Measurements from ENCODE around the gene ALAS1. TPM values are rescaled to one million over a fixed set of nuclear protein-coding genes. Genes with fewer than 3 reads are reported as not detected.

Gene ALAS1
- total and polyA plus RNA-seq, 2 donors (not counting 3 experiments of a cell fraction or from before 2014, with no cell fraction given), result 45.1 to 72.1 TPM

GRCh38 chr3:52190294-52191074, 7.5 kb upstream of the ALAS1 start:
- no TSS peak for BruUV-seq (replicated peaks)
- intact Hi-C loops (cut with micrococcal nuclease), result no loop called here
- Histone ChIP-seq H3K9me3 (replicated peaks; ENCODE audit: control insufficient read depth, insufficient read depth, low read length) (no peaks in the 10 kb centered on the region), H3K4me3 (replicated peaks in 1 of 3; ENCODE audit: insufficient read depth in 1 of 3, low read depth in 1 of 3, low read length in 3 of 3) (no peak overlapping the region), H3K79me2 (ENCODE audit: control insufficient read depth, insufficient read depth, low read length) (no peaks in the 10 kb centered on the region), H3K9ac (replicated peaks; ENCODE audit: extremely low read depth, insufficient read depth, low read length) (no peak overlapping the region), H3K4me1 (ENCODE audit: control insufficient read depth, extremely low read depth, insufficient read depth, low read length) (no peaks in the 10 kb centered on the region), H3K4me2 (ENCODE audit: insufficient read depth, low read length) (no peak overlapping the region), H3K27ac (ENCODE audit: insufficient read depth, low read depth, low read length) (no peak overlapping the region), H3K27me3 (ENCODE audit: control insufficient read depth in 2 of 2, insufficient read depth in 2 of 2, low read length in 2 of 2) (no peaks in the 10 kb centered on the region), H4K20me1 (replicated peaks; ENCODE audit: control insufficient read depth, extremely low read depth, insufficient read depth, low read length) (no peaks in the 10 kb centered on the region), H2AFZ (ENCODE audit: low read depth, low read length) (no peak overlapping the region), H3K36me3 (ENCODE audit: control insufficient read depth in 2 of 2, extremely low read depth in 1 of 2, insufficient read depth in 2 of 2, low read length in 2 of 2) (no peaks in the 10 kb centered on the region), H3K9me1 (replicated peaks; ENCODE audit: control insufficient read depth, extremely low read depth, insufficient read depth, low read length) (no peaks in the 10 kb centered on the region)
- TF ChIP-seq CTCF (IDR thresholded peaks at IDR 0.05; ENCODE audit: extremely low read depth in 1 of 2, insufficient read depth in 1 of 2, low read depth in 1 of 2, low read length in 2 of 2), result no peak
- no peak for TF ChIP-seq GATA2 (IDR thresholded peaks at IDR 0.05; ENCODE audit: insufficient read depth, insufficient read length, low read depth, low read length)
- TF ChIP-seq FOS (IDR thresholded peaks at IDR 0.05; ENCODE audit: borderline replicate concordance, insufficient read depth, low read length), result no peak
- TF ChIP-seq EZH2 (IDR thresholded peaks at IDR 0.05; ENCODE audit: borderline replicate concordance, low read depth, low read length, severe bottlenecking), result no peak
- TF ChIP-seq MYC (IDR thresholded peaks at IDR 0.05; ENCODE audit: low read depth, low read length), result no peak
- TF ChIP-seq POLR2AphosphoS5 (IDR thresholded peaks at IDR 0.05; ENCODE audit: insufficient read depth, low read depth, low read length), result no peak
- TF ChIP-seq JUN (IDR thresholded peaks at IDR 0.05; ENCODE audit: borderline replicate concordance, insufficient read depth, insufficient read length, low read depth), result no peak
- TF ChIP-seq POLR2A (IDR thresholded peaks at IDR 0.05; ENCODE audit: low read depth, low read length), result no peak
- no peak for TF ChIP-seq MAX (IDR thresholded peaks at IDR 0.05; ENCODE audit: insufficient read depth, insufficient read length)
- dilution Hi-C loops (cut with MboI; ENCODE audit: extremely low pct_ligation_motif_present, low sequenced_read_pairs), result no loop called here
- no peak for DNase-seq (ENCODE audit: low read depth, low spot score)
- ChIA-PET CTCF (no interaction called here), POLR2A (no interaction called here)
- no peak for FAIRE-seq
